Measurements from ENCODE around the gene RNF25.

- TF ChIP-seq CTCF (IDR thresholded peaks at IDR 0.05) (no peak), POLR2A (IDR thresholded peaks at IDR 0.05) (no peak)
Observed at GRCh38 chr2:218709908-218710307, 38.1 kb upstream of the RNF25 start.

All from testis (tissue), 2 donors.